ENCODE results near the gene CHST13.

The CHST13 gene

DNA sequence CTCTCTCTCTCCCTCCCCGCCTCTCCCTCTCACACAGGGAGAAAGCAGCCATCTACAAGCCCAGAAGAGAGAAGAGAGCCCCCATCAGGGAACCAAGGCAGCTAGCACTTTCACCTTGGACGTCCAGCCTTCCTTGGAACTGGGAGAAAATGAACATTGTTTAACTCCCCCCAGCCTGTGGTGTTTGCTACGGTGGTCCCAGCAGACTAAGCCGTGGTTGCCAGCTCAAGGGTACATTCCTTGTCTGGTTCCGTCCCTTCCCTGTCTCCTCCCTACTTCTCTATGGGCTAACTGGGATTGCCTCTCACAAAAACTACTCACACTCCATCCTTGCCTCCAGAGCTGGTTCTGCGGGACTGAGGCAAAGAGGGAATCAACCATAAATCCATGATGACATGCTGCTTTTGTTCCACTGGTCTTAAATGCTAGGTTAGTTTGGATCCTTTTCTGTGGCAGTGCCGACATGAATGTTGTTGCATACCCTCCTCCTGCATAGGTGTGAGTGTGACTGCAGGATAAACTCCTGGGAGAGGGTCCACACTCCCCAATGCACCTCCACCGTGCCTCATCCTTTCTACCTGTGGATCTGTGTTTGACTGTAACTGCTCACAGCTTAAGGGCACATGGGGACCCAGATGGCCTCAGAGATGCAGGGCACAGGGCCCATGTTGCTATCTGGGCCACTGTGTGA lies 22.7 kb downstream of the CHST13 start:
- no peaks in the 10 kb centered on the region for H3K36me3 Mint-ChIP-seq
- ATAC-seq: no peak
- H3K4me1 Mint-ChIP-seq: no peaks in the 10 kb centered on the region
- no peaks in the 10 kb centered on the region for H3K9me3 Mint-ChIP-seq
- no peak overlapping the region for H3K27ac Mint-ChIP-seq
- H3K4me3 Mint-ChIP-seq: no peak overlapping the region
- peaks cover 31% of the 10 kb centered on the region for H3K27me3 Mint-ChIP-seq

DNA sequence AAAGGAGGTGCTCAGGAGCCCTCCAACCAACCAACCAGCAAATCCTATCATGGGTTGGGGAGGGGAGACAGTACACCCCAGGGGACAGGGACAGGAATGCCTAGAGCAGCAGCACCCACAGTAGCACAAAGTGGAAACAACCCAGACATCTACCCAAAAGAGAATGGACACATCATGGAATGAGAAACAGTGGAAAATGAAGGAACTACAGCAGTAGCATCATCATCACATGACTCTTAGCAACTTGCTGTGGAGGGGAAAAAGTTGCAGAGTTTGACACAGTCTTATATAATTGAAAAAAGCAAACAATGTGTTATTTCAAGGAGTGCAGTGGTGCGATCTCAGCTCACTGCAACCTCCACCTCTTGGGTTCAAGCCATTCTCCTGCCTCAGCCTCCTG lies 23.8 kb downstream of the CHST13 start:
- Mint-ChIP-seq H3K9me3 (no peaks in the 10 kb centered on the region), H3K4me1 (no peaks in the 10 kb centered on the region), H3K4me3 (no peak overlapping the region), H3K27me3 (peaks cover 31% of the 10 kb centered on the region), H3K36me3 (no peaks in the 10 kb centered on the region), H3K27ac (no peak overlapping the region)
- no peak for ATAC-seq

DNA sequence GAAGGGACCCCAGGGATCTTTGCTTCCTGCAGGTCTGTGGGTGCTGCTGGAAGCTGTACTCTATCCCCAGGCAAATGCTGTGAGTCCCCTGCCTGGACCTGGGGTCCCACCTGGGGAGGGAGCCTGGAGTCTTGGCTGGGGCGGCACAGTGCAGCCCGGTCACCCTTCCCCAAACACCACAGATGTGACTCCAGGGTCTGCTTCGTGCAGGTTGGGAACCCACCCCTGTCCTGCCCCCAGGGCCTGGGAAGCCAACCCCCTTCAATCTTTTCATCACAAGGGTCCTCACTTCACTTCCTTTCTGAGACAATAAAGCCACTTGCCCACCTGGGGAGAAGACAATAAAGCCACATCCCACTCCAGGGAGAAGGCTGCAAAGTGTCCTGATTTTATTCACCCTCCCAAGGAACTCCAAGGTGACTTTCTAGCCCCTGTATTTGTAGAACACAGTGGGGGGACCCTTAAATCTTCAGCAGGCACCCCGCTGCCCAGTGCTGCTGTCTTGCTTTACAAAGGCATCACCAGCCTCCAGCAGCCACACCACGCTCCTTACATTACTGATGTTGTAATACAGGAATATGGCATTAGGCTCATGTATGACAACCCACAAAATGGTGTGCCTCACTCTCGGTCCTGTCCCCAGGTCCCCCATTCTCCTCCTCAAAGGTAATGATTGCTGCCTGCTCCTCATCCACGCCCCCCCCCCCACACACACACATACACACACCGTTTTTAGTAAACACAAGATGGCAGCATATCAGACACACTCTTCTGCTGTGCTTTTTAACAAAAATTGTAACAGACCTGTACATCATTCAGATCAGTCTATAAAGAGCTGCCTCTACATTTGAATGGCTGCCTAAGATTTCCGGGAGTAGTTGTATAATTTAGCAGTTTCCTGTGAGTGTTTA lies 24.9 kb downstream of the CHST13 start:
- Mint-ChIP-seq H3K9me3 (no peaks in the 10 kb centered on the region), H3K4me3 (no peak overlapping the region), H3K36me3 (no peaks in the 10 kb centered on the region), H3K4me1 (no peaks in the 10 kb centered on the region), H3K27ac (no peak overlapping the region), H3K27me3 (peaks cover 36% of the 10 kb centered on the region)
- ATAC-seq: no peak

DNA sequence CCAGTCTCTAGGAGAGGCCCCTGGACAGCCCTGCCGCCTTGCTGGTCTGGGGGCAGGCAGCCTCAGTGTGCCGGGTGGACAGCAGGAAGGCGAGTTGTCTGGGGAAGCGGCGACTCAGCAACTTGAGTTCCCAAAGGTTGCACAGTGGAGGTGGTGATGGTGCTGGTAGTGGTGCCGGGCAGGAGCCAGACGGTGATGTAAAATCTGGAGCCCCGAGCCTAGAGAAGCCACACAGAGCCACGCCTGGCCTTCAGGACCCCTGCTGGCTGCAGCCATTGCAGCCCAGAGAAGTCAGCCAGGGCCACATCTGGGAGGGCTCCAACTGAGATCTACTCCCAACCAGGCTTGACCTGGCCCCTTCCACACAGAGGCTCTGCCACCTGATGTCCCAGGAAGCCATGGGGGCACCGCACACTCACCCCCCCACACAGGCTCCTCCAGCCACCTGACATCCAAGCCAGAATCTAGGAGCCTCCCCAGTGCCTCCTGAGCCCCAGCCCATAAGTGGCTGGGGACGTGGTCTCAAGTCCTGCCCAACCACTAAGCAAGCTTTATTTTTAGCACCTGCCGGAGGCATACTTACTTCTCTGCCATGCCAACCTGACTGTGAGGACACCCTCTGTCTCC lies 26.0 kb downstream of the CHST13 start:
- Mint-ChIP-seq H3K4me3 (no peak overlapping the region), H3K4me1 (no peaks in the 10 kb centered on the region), H3K9me3 (no peaks in the 10 kb centered on the region), H3K27ac (no peak overlapping the region), H3K27me3 (peaks cover 38% of the 10 kb centered on the region), H3K36me3 (no peaks in the 10 kb centered on the region)
- no peak for ATAC-seq

DNA sequence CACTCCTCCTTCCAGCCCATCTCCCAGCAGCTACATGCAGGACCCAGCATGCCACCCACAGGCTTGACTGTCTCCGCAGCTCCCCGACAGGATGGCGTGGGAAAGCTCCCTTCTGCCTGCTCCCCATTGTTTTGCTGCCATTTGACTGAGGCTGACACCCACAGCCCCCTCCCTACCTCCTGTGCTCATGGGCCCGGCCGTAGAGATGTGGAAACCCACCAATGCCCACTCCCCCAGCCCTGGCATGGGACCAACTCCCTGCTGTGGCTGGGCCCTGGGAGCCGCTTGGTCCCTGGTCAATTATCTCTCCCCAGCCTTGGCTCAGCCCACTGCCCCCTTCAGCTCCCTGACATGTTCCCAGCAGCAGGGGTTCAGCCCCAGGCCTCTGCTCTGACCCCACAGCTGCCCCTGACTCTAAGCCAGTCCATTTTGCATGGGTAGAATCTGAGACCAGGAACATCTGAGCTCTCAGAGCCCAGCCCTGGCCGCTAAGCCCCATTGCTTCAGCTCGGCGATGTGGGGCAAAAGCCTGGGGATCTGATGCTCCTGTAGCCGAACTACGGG lies 26.6 kb downstream of the CHST13 start:
- no peaks in the 10 kb centered on the region for H3K4me1 Mint-ChIP-seq
- no peak overlapping the region for H3K4me3 Mint-ChIP-seq
- no peak overlapping the region for H3K27ac Mint-ChIP-seq
- no peak for ATAC-seq
- H3K36me3 Mint-ChIP-seq: no peaks in the 10 kb centered on the region
- peaks cover 38% of the 10 kb centered on the region for H3K27me3 Mint-ChIP-seq
- H3K9me3 Mint-ChIP-seq: no peaks in the 10 kb centered on the region

DNA sequence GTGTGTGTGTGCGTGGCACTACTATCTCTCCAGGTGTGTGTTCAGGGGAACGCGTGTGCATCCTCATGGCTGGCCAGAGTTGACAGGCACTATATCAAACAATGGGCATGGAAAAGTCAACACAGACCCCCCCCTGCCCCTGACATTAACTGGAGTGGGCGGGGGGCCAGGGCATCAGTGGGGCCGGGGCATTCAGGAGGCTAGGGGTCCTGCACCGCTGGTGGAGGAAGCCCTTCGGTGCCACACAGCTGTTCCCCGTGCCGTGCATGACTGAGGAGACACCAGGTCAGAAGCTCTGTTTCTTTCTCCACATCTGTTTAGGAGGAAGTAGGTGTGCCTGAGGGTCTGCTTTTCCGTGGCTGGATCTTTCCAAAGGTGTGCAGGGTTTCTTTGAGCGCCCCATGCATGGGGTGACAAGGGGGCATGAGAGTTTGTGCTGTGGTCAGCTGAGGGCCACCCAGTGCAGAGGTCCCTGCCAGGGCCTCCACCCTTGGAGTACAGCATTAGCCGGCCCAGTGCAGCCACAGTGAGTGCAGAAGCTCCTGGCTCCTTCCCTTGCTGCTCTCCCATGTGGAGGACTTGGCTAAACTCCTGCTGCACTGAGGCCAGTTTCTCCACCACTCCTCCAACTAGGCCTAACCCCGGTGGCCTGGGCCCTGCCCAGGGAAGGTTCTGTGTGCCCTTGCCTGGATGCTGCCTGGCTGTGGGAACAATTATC lies 27.3 kb downstream of the CHST13 start:
- no peak for ATAC-seq
- Mint-ChIP-seq H3K27ac (no peak overlapping the region), H3K9me3 (no peaks in the 10 kb centered on the region), H3K27me3 (peaks cover 38% of the 10 kb centered on the region), H3K4me1 (no peaks in the 10 kb centered on the region), H3K36me3 (no peaks in the 10 kb centered on the region), H3K4me3 (no peak overlapping the region)

DNA sequence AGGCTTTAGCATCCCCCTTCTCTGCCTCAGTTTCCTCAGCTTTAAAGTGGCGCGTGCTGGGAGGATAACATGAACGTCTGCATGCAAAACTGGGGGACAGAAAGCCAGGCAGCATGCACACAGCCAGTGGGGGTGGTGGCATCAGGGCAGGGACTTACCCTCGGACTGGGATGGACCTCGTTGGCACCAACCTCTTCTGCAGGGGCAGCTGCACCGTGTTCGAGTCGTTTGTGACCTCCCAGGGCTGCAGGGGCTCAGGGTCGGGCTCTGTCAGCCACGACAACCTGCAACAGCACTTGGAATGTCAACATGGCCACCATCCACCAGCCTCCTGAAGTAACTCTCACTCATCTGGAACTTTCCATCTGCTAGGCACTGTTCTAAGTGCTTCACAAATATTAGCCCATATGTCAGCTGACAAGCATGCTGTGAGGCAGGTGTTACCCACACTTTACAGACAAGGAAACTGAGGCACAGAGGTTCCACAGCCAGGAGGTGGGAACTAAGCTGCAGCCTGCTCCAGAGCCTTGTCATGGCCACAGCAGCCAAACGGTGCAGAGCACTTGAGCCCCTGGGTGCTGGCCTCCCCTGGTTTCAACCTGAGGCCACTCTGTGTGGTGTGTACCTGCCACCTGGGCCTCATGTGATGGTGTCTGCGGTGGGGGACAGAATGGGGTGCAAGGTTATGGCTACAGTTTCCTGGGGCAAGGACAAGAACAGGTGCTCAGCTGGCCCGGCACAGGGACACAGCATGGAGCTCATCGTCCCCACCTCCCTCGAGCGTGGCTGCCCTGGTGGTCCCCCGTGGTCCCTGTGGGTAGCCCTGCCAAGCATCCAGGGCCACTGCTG lies 28.1 kb downstream of the CHST13 start:
- Mint-ChIP-seq H3K27me3 (peaks cover 38% of the 10 kb centered on the region), H3K4me3 (no peak overlapping the region), H3K9me3 (no peaks in the 10 kb centered on the region), H3K4me1 (no peaks in the 10 kb centered on the region), H3K36me3 (no peaks in the 10 kb centered on the region), H3K27ac (no peak overlapping the region)
- no peak for ATAC-seq

DNA sequence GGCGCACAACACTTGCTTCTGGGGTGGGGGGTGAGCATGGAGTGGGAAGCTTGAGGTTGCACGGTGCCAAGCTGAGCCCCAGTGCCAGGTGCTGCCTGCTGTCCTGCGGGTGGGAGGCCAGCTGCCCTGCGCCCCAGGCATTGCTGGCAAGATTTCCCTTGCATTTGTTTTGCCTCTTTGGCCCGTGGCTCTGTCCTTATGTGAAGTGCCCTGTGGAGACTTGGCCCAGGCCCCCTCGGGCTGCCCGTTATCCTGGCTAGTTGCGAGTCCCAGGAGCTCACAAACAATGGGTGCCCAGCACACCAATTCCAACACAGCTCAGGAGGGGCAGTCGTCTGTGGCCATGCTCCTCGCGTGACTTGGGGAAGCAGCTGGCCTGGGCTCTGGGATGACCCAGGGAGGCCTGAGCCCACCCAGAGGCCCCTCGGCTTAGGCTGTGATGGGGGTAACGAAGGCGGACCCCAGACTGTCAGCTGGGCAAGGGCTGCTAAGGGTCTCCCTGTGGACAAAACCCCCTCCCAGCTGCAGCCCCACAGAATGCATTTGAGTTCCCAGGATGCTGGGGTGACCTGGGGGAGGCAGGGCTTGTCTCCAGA lies 28.8 kb downstream of the CHST13 start:
- Mint-ChIP-seq H3K4me3 (no peak overlapping the region), H3K4me1 (no peaks in the 10 kb centered on the region), H3K27me3 (peaks cover 38% of the 10 kb centered on the region)

DNA sequence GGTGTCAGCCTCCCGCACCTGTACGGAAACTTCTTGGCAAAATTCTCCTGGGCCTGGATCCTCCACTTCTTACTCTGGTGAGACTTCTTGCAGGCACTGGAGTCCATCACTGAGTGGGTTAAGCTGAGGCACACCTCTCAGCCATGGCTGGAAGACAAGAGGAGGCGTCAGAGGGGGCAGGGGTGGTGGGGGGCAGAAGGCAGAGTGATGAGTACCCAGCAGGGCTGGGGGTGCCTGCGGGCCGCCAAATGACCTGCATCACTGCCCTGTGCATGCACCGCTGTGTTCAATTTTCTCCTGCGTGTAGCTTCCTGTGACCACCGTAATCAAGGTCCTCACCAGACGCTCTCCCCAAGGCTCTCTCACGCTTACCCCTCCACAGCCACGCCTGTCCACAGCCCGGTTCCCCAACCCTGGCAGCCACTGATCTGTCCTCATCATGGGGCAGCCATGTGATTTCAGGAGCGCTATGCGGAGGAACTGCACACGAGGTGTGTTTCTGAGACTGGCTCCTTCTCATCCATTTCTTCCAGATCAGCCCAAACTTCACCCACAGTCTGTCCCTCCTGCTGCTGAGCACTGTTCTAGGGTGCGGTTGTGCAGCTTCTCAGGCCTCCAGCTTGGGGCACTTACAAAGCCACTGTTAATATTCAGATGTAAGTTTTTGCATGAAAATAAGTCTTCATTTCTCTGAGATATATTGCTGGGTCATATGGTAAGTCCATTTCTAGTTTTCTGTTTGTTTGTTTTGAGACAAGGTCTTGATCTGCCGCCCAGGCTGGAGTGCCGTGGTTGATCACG lies 29.5 kb downstream of the CHST13 start:
- Mint-ChIP-seq H3K9me3 (no peaks in the 10 kb centered on the region), H3K4me3 (no peak overlapping the region), H3K36me3 (no peaks in the 10 kb centered on the region), H3K4me1 (no peaks in the 10 kb centered on the region), H3K27ac (no peak overlapping the region), H3K27me3 (peaks cover 37% of the 10 kb centered on the region)
- ATAC-seq: no peak

More for the DNA sequence above, 28.8 kb downstream of the CHST13 start:
- ATAC-seq: no peak
- H3K36me3 Mint-ChIP-seq: no peaks in the 10 kb centered on the region
- no peaks in the 10 kb centered on the region for H3K9me3 Mint-ChIP-seq
- no peak overlapping the region for H3K27ac Mint-ChIP-seq

DNA sequence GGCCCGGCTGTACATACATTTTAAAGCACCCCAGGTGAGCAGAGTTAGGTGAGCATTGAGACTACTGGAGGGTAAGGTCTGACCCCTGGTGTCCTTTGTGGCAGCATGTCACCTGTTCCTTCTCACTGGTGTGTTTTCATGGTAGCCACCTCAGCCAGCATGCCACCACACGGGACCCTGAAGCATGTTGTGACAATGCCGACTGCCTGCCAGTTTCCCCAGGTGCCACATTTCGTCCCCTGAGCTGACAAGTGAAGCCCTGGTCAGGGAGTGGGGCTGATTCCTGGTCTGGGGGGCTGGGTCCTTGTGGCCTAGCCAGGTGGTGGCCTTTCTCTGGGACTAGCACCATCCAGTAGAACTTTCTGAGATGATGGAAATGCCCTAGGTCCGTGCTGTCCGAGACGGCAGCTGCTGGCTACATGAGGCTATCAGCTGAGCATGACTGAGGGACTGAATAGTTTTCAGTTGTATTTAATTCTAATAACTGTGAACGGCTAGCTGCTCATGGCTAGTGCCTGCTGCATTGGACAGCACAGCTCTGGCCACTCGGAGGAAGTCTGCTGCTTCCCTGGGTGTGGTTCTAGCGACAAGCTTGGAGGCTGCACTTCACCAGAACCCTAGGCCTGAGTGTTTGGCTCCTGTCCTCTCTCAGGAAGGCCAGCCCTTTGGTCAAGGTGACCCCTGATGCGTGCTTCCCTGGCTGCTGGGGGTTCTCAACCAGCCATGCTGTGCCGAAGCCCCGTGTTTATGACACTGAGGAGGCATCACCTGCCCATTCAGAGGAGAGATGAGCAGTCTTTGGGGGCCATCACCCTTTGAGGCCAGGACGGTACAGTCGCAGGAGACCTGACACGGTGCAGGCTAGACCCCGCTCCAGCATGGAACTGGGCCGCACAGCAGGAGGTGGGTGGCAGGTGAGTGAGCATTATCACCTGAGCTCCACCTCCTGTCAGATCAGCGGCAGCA lies 30.9 kb downstream of the CHST13 start:
- H3K4me1 Mint-ChIP-seq: no peaks in the 10 kb centered on the region
- ATAC-seq: no peak
- H3K36me3 Mint-ChIP-seq: no peaks in the 10 kb centered on the region
- no peak overlapping the region for H3K4me3 Mint-ChIP-seq
- H3K27ac Mint-ChIP-seq: no peak overlapping the region
- H3K27me3 Mint-ChIP-seq: peaks cover 23% of the 10 kb centered on the region
- H3K9me3 Mint-ChIP-seq: no peaks in the 10 kb centered on the region

DNA sequence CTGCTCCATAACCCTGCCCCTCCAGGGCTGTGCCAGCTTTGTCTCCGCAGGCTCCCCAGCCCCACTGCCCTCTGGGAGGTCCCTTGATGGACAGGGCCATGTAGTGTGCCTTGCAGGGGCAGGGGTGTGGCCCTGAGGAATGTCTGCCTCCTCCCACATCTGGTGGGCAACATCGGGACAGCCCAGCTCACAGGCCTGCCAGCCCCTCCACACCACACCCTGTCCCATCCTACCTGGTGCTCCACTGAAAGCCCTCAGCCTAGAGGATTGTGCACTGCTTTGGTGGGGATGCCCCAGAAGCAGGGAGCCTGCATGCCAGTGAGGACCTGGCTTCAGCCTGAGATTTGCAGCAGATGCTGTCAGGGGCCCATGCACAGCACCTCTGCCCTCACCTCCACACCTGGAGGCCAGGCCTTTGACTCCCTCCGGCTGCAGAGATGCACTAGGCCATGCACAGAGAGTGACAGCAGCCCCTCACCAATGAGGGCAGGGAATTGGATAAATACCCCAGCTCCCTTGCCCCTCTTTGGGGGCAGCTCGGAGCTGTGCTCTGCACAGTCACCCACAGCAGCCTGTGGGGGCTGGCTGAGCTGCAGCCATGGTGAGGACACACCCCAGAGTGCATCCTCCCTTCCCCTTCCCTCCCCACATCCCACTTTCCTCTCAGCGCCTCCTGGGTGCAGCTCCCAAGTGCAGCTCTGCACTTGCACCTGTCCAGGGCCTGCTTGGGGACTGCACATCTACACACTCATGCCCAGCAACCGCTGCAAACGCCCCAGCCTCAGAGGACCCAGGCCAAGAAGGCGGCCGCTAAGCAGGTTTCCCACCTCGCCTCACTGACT lies 32.1 kb downstream of the CHST13 start:
- no peak overlapping the region for H3K4me3 Mint-ChIP-seq

More for the DNA sequence above, 32.1 kb downstream of the CHST13 start:
- Mint-ChIP-seq H3K4me1 (no peaks in the 10 kb centered on the region), H3K36me3 (no peaks in the 10 kb centered on the region), H3K27me3 (peaks cover 21% of the 10 kb centered on the region), H3K9me3 (no peaks in the 10 kb centered on the region), H3K27ac (no peak overlapping the region)
- no peak for ATAC-seq

Measured in stimulated activated memory B cell treated with anti-CD40 and anti-IgM and Interleukin-4, amounts not matched to agents 10 μg/mL and 1 μg/mL and 100 μg/mL, for 72 hours (primary cell).